SK-N-SH (cell line): Measurements from ENCODE around the gene SRGAP3.

Experiments used
- CTCF ChIP-seq: fragments of 200-600 bp; sonication (generic); IDR thresholded peaks from 2 replicates; pipeline ENCODE4 v1.6.1; 2017; ENCODE audit warnings: antibody characterized with exemption, mild to moderate bottlenecking, moderate library complexity
- EZH2phosphoT487 ChIP-seq: fragments of 200-600 bp; sonication (generic); IDR thresholded peaks from 2 replicates; pipeline ENCODE4 v1.6.1; 2017; ENCODE audit warnings: low read depth, mixed run types, mild to moderate bottlenecking, antibody characterized with exemption, moderate library complexity, borderline replicate concordance
- FOXJ3 ChIP-seq: sonication (generic); formaldehyde crosslinking; IDR thresholded peaks from 2 replicates; pipeline ENCODE4 v1.5.1; 2020; ENCODE audit warnings: mild to moderate bottlenecking, missing genetic modification reagents
- MAX ChIP-seq: IDR thresholded peaks from 2 replicates; pipeline ENCODE4 v1.4.0; 2012; ENCODE audit warnings: low read depth
- NFIC ChIP-seq: IDR thresholded peaks from 2 replicates; pipeline ENCODE4 v1.4.0; 2012; ENCODE audit warnings: borderline replicate concordance
- NRF1 ChIP-seq: IDR thresholded peaks from 2 replicates; pipeline ENCODE4 v1.6.1; 2012; ENCODE audit warnings: low read depth, mild to moderate bottlenecking, low read length
- PBX3 ChIP-seq: IDR thresholded peaks from 2 replicates; pipeline ENCODE4; 2012
- POLR2AphosphoS5 ChIP-seq: IDR thresholded peaks from 2 replicates; pipeline ENCODE4 v1.6.1; 2012; ENCODE audit warnings: low read depth, low read length
- USF2 ChIP-seq: fragments of 150-350 bp; IDR thresholded peaks from 2 replicates; pipeline ENCODE4 v1.6.1; 2017; ENCODE audit warnings: antibody characterized with exemption, low read length, low read depth, borderline replicate concordance

- no peak for TF ChIP-seq MAX
- TF ChIP-seq CTCF: no peak
- no peak for TF ChIP-seq EZH2phosphoT487
- no peak for TF ChIP-seq PBX3
- TF ChIP-seq POLR2AphosphoS5: no peak
- no peak for TF ChIP-seq USF2
- TF ChIP-seq NFIC: no peak
- no peak for TF ChIP-seq NRF1
- TF ChIP-seq FOXJ3: no peak
These were observed 9.8 kb downstream of the SRGAP3 start for GRCh38 chr3:9239680-9240079.
